Suprapubic skin (tissue), 4 donors: Measurements from ENCODE around the gene ANKRD26.

Experiments
- CTCF ChIP-seq, 2 donors: fragments of 200-600 bp in 1 of 2; fragments of 450-650 bp in 1 of 2; sonication (generic) in 1 of 2; IDR thresholded peaks; one replicate each; pipeline ENCODE4 v1.5.1; 2016 to 2019; ENCODE audit warnings: antibody characterized with exemption in 2 of 2, mild to moderate bottlenecking in 1 of 2, moderate library complexity in 1 of 2
- EP300 ChIP-seq: sonication (generic); formaldehyde crosslinking; IDR thresholded peaks from one replicate; pipeline ENCODE4 v1.6.1; 2017; ENCODE audit warnings: antibody characterized with exemption
- POLR2A ChIP-seq, 2 donors: fragments of 450-650 bp; IDR thresholded peaks; one replicate each; pipeline ENCODE4 v1.6.1; 2017; ENCODE audit warnings: antibody characterized with exemption in 2 of 2, mild to moderate bottlenecking in 2 of 2, moderate library complexity in 2 of 2
- POLR2AphosphoS5 ChIP-seq, 3 donors: sonication (generic); formaldehyde crosslinking; IDR thresholded peaks; one replicate each; pipeline ENCODE4 v1.6.1; 2017; ENCODE audit warnings: antibody characterized with exemption in 3 of 3

GRCh38 chr10:27035163-27035562 is 65.1 kb downstream of the ANKRD26 start:
- TF ChIP-seq CTCF (IDR thresholded peaks at IDR 0.05) (no peak), POLR2A (IDR thresholded peaks at IDR 0.05) (no peak), EP300 (no peak), POLR2AphosphoS5 (IDR thresholded peaks at IDR 0.05) (no peak)
